GM12878 (cell line): Measurements from ENCODE around the gene SLC9B1.

Source experiments
- CEBPB ChIP-seq, 2 experiments: fragments of 150-350 bp in 1 of 2; IDR thresholded peaks; 2 replicates each; pipeline ENCODE4 v1.6.1; 2012 to 2014; ENCODE audit warnings: low read depth in 2 of 2, low read length in 2 of 2, borderline replicate concordance in 1 of 2, inconsistent platforms in 1 of 2
- NBN ChIP-seq: fragments of 450-650 bp; IDR thresholded peaks from 2 replicates; pipeline ENCODE4 v1.6.1; 2016
- NR2C2 ChIP-seq: IDR thresholded peaks from 2 replicates; pipeline ENCODE4 v1.6.1; 2011; ENCODE audit warnings: borderline replicate concordance, low read depth; ENCODE audit not compliant: control insufficient read depth, insufficient read length
- SKIL ChIP-seq: fragments of 450-650 bp; IDR thresholded peaks from 2 replicates; pipeline ENCODE4 v1.6.1; 2017; ENCODE audit warnings: mild to moderate bottlenecking, low read depth, inconsistent platforms; ENCODE audit not compliant: poor library complexity, severe bottlenecking
- TF ChIP-seq, protein P1 (sequence below): fragments of 450-650 bp; IDR thresholded peaks from 2 replicates; pipeline ENCODE4 v1.6.1; 2017; ENCODE audit warnings: borderline replicate concordance

DNA sequence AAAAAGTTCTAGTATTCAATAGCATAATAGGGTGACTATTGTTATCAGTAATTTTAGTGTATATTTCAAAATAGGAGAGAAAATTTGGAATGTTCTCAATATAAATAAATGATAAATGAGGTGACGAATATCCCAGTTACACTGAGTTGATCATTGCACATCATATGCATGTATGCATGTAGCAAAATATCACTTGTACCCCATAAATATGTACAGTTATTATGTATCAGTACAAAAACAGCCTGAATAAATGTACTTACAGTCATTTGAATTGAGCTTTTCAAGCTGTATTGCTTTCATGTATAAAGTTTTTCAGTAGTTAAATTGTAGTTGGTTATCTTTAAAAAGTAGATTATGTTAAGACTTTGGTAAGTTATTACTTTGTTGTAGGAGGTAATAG, 138.2 kb downstream of the SLC9B1 start:
- TF ChIP-seq NBN (no peak), NR2C2 (no peak), CEBPB (IDR thresholded peaks at IDR 0.05; ENCODE audit: borderline replicate concordance in 1 of 2, low read depth in 2 of 2, low read length in 2 of 2) (no peak), SKIL (no peak)
- TF ChIP-seq, protein P1, sequence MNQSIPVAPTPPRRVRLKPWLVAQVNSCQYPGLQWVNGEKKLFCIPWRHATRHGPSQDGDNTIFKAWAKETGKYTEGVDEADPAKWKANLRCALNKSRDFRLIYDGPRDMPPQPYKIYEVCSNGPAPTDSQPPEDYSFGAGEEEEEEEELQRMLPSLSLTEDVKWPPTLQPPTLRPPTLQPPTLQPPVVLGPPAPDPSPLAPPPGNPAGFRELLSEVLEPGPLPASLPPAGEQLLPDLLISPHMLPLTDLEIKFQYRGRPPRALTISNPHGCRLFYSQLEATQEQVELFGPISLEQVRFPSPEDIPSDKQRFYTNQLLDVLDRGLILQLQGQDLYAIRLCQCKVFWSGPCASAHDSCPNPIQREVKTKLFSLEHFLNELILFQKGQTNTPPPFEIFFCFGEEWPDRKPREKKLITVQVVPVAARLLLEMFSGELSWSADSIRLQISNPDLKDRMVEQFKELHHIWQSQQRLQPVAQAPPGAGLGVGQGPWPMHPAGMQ = no peak
